ENCODE data around the gene AKAP8L. TPM values are rescaled to one million over a fixed set of nuclear protein-coding genes. Genes with fewer than 3 reads are reported as not detected.

AKAP8L gene
- total and polyA plus RNA-seq, 2 experiments from 2014 or later: 88.7 to 155 TPM

- H2AFZ ChIP-seq: no peak overlapping the region
- peaks cover 18% of the 10 kb centered on the region for H3K79me2 ChIP-seq
- no peak for DNase-seq (ENCODE audit: low spot score)
These were observed 3.0 kb upstream of the AKAP8L start for GRCh38 chr19:15421721-15422260.

GRCh38 chr19:15421136-15421695, 2.4 kb upstream of the AKAP8L start:
- Histone ChIP-seq H3K36me3 (replicated peaks; ENCODE audit: insufficient read depth, low read depth) (no peaks in the 10 kb centered on the region), H3K4me3 (no peak overlapping the region), H3K9me2 (replicated peaks; ENCODE audit: insufficient read depth) (no peaks in the 10 kb centered on the region), H4K20me1 (ENCODE audit: insufficient read depth, poor library complexity, severe bottlenecking) (peaks cover 19% of the 10 kb centered on the region), H3K4me2 (no peak overlapping the region), H3K27ac (no peak overlapping the region), H3K79me2 (peaks cover 24% of the 10 kb centered on the region), H3K4me1 (ENCODE audit: insufficient read depth) (peaks cover 15% of the 10 kb centered on the region), H3K27me3 (no peaks in the 10 kb centered on the region), H3K9me3 (ENCODE audit: low read depth) (no peaks in the 10 kb centered on the region), H2AFZ (no peak overlapping the region)
- TF ChIP-seq EZH2 (IDR thresholded peaks at IDR 0.05; ENCODE audit: borderline replicate concordance): no peak
- TF ChIP-seq CTCF (IDR thresholded peaks at IDR 0.05; ENCODE audit: poor library complexity): no peak
- no peak for TF ChIP-seq EZH2phosphoT487 (IDR thresholded peaks at IDR 0.05; ENCODE audit: low read depth, severe bottlenecking, unreplicated experiment)
- DNase-seq (ENCODE audit: low spot score): no peak
- WGBS (ENCODE audit: low lambda C conversion rate, missing lambda C conversion rate): 78% methylated on average over 12 of the region's 12 CpGs

More at GRCh38 chr19:15421721-15422260, 3.0 kb upstream of the AKAP8L start:
- Histone ChIP-seq H3K36me3 (replicated peaks; ENCODE audit: insufficient read depth, low read depth) (no peaks in the 10 kb centered on the region), H3K27ac (no peak overlapping the region), H3K4me3 (no peak overlapping the region), H3K4me1 (ENCODE audit: insufficient read depth) (peaks cover 11% of the 10 kb centered on the region), H3K9me2 (replicated peaks; ENCODE audit: insufficient read depth) (no peaks in the 10 kb centered on the region), H4K20me1 (ENCODE audit: insufficient read depth, poor library complexity, severe bottlenecking) (peaks cover 13% of the 10 kb centered on the region), H3K4me2 (no peak overlapping the region), H3K27me3 (no peaks in the 10 kb centered on the region), H3K9me3 (ENCODE audit: low read depth) (no peaks in the 10 kb centered on the region)
- 89% methylated on average over 15 of the region's 15 CpGs for WGBS (ENCODE audit: low lambda C conversion rate, missing lambda C conversion rate)
- TF ChIP-seq CTCF (IDR thresholded peaks at IDR 0.05; ENCODE audit: poor library complexity): no peak
- no peak for TF ChIP-seq EZH2 (IDR thresholded peaks at IDR 0.05; ENCODE audit: borderline replicate concordance)
- TF ChIP-seq EZH2phosphoT487 (IDR thresholded peaks at IDR 0.05; ENCODE audit: low read depth, severe bottlenecking, unreplicated experiment): no peak

- no peak overlapping the region for H3K4me3 ChIP-seq
- no peaks in the 10 kb centered on the region for H3K27me3 ChIP-seq
- peaks cover 15% of the 10 kb centered on the region for H3K4me1 ChIP-seq (ENCODE audit: insufficient read depth)
- H3K27ac ChIP-seq: no peak overlapping the region
- H4K20me1 ChIP-seq (ENCODE audit: insufficient read depth, poor library complexity, severe bottlenecking): peaks cover 36% of the 10 kb centered on the region
- TF ChIP-seq EZH2 (IDR thresholded peaks at IDR 0.05; ENCODE audit: borderline replicate concordance) (no peak), EZH2phosphoT487 (IDR thresholded peaks at IDR 0.05; ENCODE audit: low read depth, severe bottlenecking, unreplicated experiment) (no peak), CTCF (IDR thresholded peaks at IDR 0.05; ENCODE audit: poor library complexity) (no peak)
- H3K9me2 ChIP-seq (replicated peaks; ENCODE audit: insufficient read depth): no peaks in the 10 kb centered on the region
- no peaks in the 10 kb centered on the region for H3K9me3 ChIP-seq (ENCODE audit: low read depth)
- no peak overlapping the region for H2AFZ ChIP-seq
- DNase-seq (ENCODE audit: low spot score): no peak
- H3K4me2 ChIP-seq: peak overlapping the region; percentile 76
- H3K79me2 ChIP-seq: peaks cover 41% of the 10 kb centered on the region
- H3K36me3 ChIP-seq (replicated peaks; ENCODE audit: insufficient read depth, low read depth): no peaks in the 10 kb centered on the region
- 58% methylated on average over 16 of the region's 16 CpGs for WGBS (ENCODE audit: low lambda C conversion rate, missing lambda C conversion rate)
These were observed 731 bp upstream of the AKAP8L start for GRCh38 chr19:15419413-15420025.

All from hepatocyte (in vitro differentiated cells).